ENCODE data around the gene SLC25A34.
"Not testable (repeated sequence)": the region's sequence is repeated elsewhere in the genome, so short reads cannot be mapped to it uniquely, and the experiment has no call there.

SLC25A34 gene

DNA sequence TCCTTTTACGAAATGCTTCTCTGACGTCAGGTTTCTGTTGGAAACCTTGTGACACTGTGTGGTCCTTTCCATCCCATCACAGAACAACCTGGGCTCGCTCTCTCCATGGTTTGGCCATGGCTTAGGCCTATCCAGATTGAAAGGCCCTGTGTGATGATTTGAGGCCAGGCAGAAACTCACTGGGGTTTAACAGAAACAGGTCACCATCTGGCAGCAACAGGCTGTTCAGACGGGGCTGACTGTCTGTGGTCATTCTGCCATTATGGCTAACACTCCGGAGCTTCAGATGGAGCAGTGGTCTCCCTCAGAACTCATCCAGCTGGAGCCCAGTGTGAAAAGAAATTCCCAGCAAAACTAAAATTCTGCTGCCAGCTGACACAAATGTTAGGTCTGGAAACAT lies 42.7 kb upstream of the SLC25A34 start:
- no peaks in the 10 kb centered on the region for H3K36me3 ChIP-seq
- H3K9me3 ChIP-seq: no peaks in the 10 kb centered on the region
- TF ChIP-seq, protein P1, sequence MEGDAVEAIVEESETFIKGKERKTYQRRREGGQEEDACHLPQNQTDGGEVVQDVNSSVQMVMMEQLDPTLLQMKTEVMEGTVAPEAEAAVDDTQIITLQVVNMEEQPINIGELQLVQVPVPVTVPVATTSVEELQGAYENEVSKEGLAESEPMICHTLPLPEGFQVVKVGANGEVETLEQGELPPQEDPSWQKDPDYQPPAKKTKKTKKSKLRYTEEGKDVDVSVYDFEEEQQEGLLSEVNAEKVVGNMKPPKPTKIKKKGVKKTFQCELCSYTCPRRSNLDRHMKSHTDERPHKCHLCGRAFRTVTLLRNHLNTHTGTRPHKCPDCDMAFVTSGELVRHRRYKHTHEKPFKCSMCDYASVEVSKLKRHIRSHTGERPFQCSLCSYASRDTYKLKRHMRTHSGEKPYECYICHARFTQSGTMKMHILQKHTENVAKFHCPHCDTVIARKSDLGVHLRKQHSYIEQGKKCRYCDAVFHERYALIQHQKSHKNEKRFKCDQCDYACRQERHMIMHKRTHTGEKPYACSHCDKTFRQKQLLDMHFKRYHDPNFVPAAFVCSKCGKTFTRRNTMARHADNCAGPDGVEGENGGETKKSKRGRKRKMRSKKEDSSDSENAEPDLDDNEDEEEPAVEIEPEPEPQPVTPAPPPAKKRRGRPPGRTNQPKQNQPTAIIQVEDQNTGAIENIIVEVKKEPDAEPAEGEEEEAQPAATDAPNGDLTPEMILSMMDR (IDR thresholded peaks at IDR 0.05; ENCODE audit: low read depth, low read length): no peak
- H3K4me3 ChIP-seq (ENCODE audit: low read depth, low read length): no peak overlapping the region
- H3K4me1 ChIP-seq: no peaks in the 10 kb centered on the region
- no peak for DNase-seq
- no peaks in the 10 kb centered on the region for H3K27me3 ChIP-seq

DNA sequence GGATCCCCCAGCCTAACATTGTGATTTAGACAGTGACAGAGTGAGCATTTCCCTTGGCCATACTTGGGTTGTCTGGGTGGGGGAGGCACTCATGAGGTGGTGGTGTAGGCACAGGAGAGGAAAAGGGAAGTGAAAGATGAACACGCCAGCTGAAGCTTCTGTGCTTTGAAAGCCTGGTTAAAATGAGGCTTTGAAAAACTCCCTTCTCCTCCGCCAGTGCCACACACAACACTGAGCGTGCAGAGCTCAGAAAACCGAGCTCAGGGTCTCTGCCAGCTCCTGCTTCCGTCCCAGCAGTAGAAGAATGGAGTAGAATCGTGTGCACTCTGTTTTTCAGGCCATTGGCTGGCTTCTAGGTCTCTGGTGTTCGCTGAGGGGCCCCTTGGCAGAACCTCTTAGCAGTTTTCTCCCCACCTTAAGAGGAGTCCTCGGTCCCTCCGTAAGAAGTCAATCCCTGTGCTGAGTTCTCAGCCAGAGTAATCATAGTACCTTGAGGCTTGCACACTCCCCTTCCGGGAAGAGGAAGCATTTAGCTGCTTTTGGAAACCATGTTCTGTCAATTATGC lies 39.0 kb upstream of the SLC25A34 start:
- DNase-seq: no peak
- no peaks in the 10 kb centered on the region for H3K9me3 ChIP-seq
- TF ChIP-seq, protein P1 (IDR thresholded peaks at IDR 0.05; ENCODE audit: low read depth, low read length): no peak
- H3K4me3 ChIP-seq (ENCODE audit: low read depth, low read length): no peak overlapping the region
- H3K4me1 ChIP-seq: no peaks in the 10 kb centered on the region
- no peaks in the 10 kb centered on the region for H3K27me3 ChIP-seq
- H3K36me3 ChIP-seq: no peaks in the 10 kb centered on the region

DNA sequence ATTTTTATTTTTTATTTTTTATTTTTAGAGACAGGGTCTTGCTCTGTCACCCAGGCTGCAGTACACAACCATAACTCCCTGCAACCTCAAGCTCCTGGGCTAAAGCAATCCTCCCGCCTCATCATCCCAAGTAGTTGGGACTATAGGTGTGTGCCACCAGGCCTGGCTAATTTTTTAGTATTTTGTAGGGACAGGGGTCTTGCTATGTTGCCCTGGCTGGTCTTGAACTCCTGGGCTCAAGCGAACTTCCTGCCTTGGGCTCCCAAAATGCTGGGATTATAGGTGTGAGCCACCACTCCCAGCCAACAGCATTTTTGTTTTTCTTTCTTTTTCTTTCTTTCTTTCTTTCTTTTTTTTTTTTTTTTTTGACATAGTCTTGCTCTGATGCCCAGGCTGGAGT lies 37.9 kb upstream of the SLC25A34 start:
- no peak for DNase-seq
- Histone ChIP-seq H3K36me3 (no peaks in the 10 kb centered on the region), H3K4me3 (ENCODE audit: low read depth, low read length) (no peak overlapping the region), H3K27me3 (no peaks in the 10 kb centered on the region), H3K9me3 (no peaks in the 10 kb centered on the region), H3K4me1 (no peaks in the 10 kb centered on the region)
- TF ChIP-seq, protein P1 (IDR thresholded peaks at IDR 0.05; ENCODE audit: low read depth, low read length): no peak

DNA sequence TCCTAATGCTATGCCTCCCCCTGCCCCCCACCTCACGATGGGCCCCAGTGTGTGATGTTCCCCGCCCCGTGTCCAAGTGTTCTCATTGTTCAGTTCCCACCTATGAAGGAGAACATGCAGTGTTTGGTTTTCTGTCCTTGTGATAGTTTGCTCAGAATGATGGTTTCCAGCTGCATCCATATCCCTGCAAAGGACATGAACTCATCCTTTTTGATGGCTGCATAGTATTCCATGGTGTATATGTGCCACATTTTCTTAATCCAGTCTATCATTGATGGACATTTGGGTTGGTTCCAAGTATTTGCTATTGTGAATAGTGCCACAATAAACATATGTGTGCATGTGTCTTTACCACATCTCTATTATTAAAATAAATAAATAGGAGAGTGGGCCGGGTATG lies 36.7 kb upstream of the SLC25A34 start:
- not testable (repeated sequence) for DNase-seq; H3K4me3 ChIP-seq (ENCODE audit: low read depth, low read length); H3K9me3 ChIP-seq; H3K4me1 ChIP-seq; H3K27me3 ChIP-seq; H3K36me3 ChIP-seq

DNA sequence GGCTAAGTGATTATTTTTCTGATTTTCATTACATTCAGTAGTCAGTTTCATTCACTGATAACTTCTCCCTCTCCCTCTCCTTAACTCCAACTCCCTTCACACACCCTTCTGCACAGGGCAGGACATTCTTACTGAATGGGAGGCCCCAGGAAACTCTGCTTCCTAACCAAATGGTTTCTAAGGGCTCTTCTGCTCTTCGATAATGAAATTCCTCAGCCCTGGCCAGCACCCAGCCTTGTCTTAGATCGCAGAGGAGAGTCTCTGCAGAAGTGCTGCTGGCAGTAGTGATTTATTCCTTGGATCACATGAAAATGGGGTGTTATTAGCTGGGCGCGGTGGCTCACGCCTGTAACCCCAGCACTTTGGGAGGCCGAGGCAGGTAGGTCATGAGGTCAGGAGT lies 35.5 kb upstream of the SLC25A34 start:
- Histone ChIP-seq H3K9me3 (no peaks in the 10 kb centered on the region), H3K4me3 (ENCODE audit: low read depth, low read length) (no peak overlapping the region), H3K4me1 (no peaks in the 10 kb centered on the region), H3K27me3 (no peaks in the 10 kb centered on the region), H3K36me3 (no peaks in the 10 kb centered on the region)
- no peak for DNase-seq
- TF ChIP-seq, protein P1 (IDR thresholded peaks at IDR 0.05; ENCODE audit: low read depth, low read length): no peak

DNA sequence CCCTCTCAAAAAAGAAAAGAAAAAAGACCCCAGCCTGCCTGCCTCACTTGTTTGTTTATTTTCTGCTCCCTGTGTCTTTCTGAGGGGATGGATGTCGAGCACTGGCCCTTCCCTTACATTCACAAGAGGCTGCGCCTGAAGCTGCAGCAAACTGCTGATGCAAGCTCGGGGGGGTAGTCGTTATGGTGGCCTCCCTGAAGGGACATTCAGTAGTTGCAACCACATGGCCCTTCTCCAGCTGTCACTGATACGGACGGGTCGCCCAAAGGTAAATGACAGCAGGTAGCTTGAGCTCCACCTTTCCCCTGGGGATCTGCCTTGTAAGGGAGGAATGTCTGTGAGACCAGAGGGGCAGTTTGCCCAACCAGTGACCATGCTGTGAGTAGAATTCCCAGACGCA lies 34.3 kb upstream of the SLC25A34 start:
- Histone ChIP-seq H3K27me3 (no peaks in the 10 kb centered on the region), H3K4me3 (ENCODE audit: low read depth, low read length) (no peak overlapping the region), H3K4me1 (no peaks in the 10 kb centered on the region), H3K36me3 (no peaks in the 10 kb centered on the region), H3K9me3 (no peaks in the 10 kb centered on the region)
- TF ChIP-seq, protein P1 (IDR thresholded peaks at IDR 0.05; ENCODE audit: low read depth, low read length): no peak
- no peak for DNase-seq
